Stimulated activated CD4-positive, alpha-beta T cell treated with anti-CD3 and anti-CD28 coated beads, Interleukin-4, amount 100 ng/mL, for 1 hour (primary cell): ENCODE data around the gene EXOC1.
"Not testable (repeated sequence)": the region's sequence is repeated elsewhere in the genome, so short reads cannot be mapped to it uniquely, and the experiment has no call there.

ENCODE experiments used
- DNase-seq: peaks from one replicate; pipeline ENCODE4 v3.0.0-alpha.2; 2020

EXOC1 gene, protein sequence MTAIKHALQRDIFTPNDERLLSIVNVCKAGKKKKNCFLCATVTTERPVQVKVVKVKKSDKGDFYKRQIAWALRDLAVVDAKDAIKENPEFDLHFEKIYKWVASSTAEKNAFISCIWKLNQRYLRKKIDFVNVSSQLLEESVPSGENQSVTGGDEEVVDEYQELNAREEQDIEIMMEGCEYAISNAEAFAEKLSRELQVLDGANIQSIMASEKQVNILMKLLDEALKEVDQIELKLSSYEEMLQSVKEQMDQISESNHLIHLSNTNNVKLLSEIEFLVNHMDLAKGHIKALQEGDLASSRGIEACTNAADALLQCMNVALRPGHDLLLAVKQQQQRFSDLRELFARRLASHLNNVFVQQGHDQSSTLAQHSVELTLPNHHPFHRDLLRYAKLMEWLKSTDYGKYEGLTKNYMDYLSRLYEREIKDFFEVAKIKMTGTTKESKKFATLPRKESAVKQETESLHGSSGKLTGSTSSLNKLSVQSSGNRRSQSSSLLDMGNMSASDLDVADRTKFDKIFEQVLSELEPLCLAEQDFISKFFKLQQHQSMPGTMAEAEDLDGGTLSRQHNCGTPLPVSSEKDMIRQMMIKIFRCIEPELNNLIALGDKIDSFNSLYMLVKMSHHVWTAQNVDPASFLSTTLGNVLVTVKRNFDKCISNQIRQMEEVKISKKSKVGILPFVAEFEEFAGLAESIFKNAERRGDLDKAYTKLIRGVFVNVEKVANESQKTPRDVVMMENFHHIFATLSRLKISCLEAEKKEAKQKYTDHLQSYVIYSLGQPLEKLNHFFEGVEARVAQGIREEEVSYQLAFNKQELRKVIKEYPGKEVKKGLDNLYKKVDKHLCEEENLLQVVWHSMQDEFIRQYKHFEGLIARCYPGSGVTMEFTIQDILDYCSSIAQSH

DNA sequence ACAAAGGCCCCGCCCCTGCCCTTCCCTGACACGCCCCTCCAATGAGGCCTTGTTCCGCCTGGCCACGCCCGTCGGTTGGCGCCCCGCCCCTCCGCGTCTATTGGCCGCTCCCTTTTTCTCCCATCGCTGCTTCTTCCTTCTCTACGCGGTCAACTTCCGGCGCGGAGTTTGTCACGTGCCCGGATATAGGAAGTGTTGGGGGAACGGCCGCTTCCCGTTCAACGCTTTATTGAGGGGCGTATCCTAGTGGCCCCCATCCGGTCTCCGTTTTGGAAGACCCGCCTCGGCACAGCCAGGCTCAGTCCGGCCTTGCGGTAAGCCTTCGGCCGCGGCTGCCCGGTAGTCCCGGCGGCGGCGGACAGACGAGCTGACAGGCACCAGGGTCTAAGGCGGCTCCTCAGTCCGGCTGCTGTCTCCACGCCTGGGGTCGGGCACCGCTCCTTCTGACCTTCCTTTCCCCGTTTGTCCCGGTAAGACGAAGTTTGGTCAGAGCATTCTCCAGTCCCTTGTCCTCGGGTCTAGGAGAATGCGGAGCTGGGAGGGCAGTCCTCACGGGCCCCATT is at the start of gene EXOC1:
Gene EXOC1 (plus strand): TSS at position 165 of the 563 bp plus-strand sequence. CDS start 4,676 bp downstream, outside the sequence.
- peak; percentile 99 for DNase-seq

DNA sequence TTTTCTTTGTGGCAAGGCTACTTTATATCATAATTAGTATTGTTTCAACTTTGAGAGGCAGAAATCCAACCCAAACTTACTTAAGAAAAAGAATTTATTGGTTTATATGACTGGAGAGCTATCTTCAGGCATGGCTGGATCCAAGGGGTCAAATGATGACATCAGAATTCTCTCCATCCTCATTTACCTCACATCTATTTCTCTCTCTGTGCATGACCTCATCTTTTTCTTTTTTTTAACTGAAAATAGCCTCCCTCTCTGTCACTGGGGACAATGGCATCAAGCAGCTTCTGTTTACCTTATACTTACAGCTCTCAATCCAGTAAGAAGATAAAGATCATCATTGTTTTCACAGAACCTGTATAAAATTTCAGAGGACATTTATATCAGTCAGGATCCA is 45.9 kb upstream of the EXOC1 start:
- no peak for DNase-seq

DNA sequence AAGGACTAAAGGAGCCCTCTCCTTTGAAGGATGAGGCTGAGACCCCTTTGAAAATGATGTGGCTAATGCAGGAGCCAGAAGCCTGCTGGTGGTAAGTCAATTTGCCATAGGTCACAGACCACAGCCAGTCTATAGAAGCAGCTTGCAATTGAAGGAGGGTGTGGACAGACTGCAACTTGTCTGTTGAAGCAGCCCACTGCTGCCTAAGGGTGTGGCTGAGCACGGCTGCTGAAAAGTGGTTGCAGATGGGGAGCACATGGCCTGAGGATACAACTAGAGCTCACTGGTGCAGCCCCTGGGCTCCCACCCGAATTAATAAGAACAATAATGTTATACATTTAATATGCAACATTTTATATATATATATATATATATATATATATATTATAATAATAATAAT is 45.3 kb upstream of the EXOC1 start:
- no peak for DNase-seq

DNA sequence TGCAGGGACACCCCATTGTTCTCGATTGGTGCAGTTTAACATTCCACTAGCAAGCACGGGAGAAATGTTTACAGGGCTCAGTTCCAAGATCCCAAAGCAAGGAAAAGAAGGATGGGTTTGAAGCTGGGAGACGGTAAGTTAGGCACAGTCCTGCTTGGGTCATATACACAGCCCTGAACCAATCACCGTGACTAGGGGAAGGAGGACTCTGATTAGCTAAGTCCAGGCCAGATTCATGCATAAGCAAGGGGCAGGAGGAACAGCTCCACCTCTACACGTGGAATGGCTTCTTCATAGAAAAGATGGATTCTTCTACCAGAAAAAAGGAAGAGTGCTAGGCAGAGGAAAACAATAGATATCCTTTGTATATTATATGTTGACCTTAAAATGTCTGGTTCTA is 44.8 kb upstream of the EXOC1 start:
- DNase-seq, result no peak

DNA sequence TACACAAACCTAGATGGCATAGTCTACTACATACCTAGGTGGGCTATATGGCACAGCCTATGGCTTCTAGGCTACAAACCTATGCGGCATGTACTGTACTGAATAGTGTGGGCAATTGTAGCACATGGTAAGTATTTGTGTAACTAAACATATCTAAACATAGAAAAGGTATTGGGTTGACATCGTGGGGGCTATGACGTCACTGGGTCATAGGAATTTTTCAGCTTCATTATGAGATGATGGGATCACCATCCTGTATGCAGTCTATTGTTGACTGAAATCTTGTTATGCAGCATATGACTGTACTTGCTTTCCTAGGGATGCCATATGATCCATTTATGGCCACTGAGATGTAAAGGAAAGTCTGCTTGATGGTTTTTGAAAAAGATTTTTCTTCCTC is 35.8 kb upstream of the EXOC1 start:
- DNase-seq, result no peak

DNA sequence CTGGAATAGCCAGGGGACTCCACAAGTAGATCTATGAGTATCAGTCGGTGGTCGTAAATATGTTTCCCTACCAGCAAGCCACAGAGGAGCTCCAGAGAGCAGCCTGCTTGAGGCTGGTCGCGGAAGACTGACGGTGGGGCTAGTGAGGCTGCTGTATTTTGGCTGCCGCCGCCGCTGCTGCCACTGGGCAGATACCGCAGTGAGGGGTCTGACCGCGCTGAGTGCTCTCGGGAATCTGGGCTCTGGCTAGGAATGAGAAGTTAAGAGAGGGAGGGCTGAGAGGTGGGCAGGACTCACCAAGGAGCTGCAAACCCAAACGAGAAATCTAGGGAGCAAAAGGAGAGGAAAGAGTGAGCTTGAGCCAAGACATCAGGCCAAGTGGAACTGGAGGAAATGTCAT is 33.8 kb upstream of the EXOC1 start, which contains the start of gene EXOC1L:
Gene EXOC1L (plus strand): TSS at position 157 of the 400 bp plus-strand sequence. CDS start 237 bp downstream, at position 394.
- DNase-seq, result no peak

DNA sequence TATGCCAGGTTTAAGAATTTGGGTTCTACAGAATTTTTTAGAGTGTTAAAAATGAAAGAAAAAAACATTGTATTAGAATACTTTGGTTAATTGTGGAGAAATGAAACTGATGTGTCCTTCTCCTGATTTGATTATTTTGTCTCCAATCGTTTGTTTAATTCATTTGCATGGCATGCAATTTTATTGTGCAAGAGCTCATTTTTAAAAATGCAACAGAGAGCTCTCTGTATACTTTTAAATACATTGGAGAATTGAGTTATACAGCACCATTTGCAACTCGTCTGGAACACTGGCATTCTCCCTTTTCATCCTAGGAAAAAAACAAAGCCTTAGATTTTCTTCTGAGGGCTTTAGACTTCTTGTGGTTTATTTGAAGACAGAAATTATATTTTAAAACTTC is 33.2 kb upstream of the EXOC1 start:
- no peak for DNase-seq

DNA sequence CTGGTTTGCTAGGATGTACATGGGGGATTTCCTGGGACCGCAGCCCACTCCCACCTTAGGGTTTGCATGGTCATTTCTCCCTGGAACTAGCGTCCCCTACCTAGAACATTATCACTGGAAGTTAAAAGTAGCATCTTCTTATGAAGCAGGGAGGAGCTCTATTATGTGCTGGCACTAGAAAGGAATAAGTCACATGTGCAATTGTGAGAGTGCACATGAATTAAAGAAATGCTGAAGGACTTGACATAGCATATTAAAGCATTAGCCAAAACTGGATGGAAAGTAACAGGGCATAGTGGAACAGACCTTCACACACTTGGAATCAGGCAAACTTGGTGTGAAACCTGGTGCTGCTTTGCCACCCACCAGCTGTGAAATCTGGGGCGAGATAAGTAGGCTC is 31.1 kb upstream of the EXOC1 start:
- DNase-seq, result no peak

DNA sequence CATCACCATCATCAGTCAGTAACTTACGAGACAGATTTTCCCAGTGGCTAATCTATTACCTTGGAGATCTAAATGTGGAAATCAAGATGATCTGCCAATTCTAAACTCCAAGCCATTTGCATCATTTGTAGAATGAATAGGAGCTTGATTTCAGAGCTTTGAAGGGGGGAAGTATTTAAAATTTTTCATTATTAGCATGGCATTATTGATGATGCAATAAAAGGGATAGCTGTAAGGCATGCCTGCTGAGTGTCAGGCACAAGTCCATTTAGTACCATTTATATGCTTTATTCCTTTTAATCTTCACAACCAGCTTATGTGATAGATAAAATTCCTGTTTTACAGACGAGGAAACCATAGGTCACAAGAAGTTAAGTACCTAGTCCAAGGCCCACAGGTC is 28.6 kb upstream of the EXOC1 start:
- no peak for DNase-seq

DNA sequence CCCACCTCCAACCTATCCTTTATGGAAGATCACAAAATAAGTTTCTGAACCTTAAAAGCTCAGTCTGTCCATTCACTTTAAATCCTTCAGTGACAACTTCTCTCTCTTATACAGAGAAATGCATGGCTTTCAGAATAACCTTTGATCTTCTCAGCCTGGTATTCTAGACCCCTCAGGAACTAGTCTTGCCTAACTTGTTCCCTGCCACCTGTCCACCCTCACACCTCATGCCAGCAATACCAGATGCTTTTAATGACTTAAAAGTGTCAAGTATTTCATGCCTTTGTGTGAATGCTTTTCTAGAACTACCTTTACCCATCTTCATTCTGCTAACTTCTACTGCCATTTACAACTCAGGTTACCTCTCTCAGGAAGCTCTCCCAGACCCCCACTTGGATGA is 26.5 kb upstream of the EXOC1 start:
- DNase-seq, result no peak

DNA sequence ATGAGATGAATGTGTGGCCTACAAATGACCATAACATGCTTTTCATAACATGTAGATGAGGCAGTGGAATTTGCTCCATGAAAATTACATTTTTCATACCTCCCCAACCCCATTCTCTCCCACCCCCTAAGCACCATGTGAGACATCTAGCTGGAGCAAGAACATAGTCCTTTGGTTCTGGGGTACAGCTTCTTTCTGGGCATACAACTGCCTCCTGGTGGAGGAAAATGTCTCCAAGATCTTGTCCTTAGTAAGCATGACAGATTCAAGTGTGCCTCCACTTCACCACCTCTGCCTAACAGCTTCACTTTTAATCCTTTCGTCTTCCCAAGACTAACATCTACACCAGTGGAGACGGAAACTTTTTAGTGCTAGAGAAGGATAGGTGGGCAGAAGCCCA is 25.9 kb upstream of the EXOC1 start:
- DNase-seq, result no peak

DNA sequence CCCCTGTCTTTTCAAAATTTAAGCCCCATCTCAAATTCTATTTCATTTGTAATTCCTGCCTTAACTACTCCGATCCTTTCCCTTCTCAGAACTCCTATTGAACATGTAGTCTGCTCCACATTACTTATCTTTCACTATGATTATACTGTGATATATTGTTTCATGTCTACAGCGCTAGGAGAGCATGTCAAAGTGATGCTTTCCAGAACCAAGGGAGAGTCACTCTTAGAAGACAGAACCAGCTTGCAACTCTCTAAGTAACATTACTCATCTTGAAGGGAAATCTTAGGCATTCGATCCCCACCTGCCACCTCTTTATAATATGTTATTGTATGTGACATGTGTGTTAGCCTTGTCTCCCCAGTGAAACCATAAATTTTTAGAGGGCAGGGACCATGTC is 23.4 kb upstream of the EXOC1 start:
- no peak for DNase-seq

DNA sequence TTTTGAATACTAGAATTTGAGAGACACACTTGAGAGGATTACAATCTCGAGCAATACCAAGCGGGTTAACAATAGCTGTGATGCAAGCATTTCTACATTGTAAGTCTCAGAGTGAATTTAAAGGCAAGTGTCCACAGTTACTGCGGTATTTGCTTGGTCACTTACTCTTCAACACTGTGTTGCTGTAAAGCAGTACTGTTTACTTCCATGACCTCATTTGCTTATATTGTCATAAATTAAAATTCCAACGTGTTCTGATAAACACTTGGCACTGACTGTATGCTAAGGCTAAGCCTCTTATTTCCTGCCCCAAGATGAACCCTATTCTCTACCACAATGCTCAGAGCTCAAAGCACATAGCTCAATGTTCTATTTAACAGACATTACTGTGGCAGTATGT is 22.7 kb upstream of the EXOC1 start:
- no peak for DNase-seq

DNA sequence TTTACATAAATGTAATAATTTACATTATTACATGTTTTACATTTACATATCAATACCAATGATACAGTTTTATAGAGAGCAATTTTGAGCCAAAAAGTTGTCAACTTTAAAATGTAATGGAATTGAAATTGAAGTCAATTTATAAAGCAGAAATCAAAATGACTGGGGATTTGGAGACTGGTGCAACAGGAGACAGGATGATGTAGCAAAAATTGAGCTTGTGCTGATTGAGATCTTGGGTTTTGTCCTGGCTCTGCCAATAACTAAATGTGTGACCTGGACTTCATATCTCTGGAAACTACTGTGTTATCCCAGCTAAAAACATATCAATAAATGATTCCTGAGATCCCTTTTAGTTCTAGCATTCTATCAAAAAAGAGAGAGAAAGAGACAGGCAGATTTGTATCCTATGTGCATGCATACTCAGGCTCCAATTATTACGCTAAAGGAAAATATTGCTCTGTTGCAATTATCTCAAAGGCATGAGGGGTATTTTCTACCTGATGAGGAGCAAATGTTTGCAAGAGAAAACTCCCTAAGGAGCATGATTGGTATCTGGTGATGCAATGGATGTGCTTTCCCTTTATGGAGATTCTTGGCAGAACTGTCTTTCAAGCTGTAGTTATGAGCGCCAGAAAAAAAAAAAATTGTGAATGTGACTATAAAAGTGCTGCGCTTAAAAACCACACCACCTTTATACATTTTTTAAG is 19.2 kb upstream of the EXOC1 start:
- DNase-seq, result no peak

DNA sequence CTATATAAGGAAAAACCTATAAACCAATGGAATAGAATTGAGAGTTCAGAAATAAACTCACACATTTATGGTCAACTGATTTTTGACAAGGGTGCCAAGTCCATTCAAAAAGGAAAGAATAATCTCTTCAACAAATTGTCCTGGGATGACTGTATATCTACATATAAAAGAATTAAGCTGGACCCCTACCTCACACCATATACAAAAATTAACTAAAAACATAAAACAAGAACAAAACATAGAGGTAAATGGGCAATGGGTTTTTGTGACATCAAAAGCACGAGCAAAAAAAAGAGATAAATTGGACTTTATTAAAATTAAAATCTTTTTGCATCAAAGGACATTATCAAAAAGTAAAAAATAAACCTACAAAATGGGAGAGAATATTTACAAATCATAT is 15.5 kb upstream of the EXOC1 start:
- no peak for DNase-seq

DNA sequence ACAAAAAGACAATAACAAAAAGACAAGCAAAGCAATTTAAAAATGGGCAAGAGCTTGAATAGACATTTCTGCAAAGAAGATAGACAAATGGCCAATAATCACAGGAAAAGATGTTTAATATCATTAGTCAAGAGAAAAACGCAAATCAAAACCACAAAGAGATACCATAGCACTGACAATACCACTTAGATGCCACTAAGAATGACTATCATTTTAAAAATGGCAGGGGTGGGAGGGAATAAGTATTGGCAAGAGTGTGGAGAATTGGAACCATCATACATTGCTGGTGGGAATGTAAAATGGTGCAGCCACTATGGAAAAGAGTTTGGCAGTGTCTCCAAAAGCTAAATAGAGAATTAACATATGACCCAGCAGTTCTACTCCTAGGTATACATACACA is 15.1 kb upstream of the EXOC1 start:
- no peak for DNase-seq

DNA sequence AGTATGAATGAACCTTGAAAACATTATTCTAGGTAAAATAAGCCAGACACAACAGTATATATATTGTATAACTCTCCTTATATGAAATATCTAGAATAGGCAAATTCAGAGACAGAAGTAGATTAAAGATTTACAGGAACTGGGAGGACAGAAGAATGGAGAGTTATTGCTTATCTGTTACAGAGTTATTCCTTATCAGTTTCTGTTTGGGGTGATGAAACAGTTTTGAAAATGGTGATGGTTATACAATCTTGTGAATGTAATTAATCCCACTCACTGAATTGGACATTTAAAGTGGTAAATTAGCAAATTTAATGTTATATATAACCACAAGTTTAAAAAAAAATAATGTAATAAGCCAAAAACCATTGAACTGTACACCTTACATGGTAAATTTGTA is 14.5 kb upstream of the EXOC1 start:
- DNase-seq, result no peak

DNA sequence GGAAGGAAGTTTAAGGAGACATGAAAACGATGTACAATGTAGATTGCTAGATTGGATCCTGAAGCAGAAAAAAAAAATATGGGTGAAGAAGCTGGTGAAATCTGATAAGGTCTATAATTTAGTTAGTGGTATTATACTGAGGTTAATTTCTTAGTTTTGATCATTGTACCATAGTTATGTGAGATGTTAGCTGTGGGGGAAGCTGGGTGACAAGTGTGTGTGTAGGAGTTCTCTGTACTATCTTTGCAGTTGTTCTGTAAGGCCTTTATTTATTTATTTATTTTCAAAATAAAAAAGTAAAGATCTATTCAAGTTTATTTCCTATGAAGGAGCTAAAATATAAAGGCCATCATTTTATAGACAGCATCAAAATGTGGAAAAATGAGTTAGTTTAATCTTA is 12.5 kb upstream of the EXOC1 start:
- DNase-seq, result no peak

DNA sequence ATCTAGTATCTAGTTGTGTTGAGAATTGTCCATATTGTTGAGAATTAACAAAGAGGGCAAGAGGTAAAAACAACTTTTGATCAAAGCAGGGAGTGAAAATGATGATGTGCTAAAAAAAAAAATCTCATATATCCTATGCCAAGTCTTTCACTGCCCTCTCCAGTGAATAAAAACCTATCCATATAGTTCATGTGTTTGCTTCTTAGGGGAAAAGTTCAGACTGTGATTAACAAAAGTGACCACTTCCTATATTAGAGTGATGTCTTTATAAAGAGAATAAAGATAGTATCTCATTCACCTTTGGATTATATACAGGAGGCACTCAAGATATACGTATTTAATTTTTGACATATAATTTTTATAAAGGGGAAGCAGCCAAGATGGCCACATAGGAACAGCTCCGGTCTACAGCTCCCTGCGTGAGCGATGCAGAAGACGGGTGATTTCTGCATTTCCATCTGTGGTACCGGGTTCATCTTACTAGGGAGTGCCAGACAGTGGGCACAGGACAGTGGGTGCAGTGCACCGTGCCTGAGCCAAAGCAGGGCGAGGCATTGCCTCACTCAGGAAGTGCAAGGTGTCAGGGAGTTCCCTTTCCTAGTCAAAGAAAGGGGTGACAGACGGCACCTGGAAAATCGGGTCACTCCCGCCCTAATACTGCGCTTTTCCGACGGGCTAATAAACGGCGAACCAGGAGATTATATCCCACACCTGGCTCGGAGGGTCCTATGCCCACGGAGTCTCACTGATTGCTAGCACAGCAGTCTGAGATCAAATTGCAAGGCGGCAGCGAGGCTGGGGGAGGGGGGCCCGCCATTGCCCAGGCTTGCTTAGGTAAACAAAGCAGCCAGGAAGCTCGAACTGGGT is 11.8 kb upstream of the EXOC1 start:
- DNase-seq, result not testable (repeated sequence)

DNA sequence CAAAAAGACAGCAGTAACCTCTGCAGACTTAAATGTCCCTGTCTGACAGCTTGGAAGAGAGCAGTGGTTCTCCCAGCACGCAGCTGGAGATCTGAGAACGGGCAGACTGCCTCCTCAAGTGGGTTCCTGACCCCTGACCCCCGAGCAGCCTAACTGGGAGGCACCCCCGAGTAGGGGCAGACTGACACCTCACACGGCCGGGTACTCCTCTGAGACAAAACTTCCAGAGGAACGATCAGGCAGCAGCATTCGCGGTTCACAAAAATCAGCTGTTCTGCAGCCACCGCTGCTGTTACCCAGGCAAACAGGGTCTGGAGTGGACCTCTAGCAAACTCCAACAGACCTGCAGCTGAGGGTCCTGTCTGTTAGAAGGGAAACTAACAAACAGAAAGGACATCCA is 11.1 kb upstream of the EXOC1 start:
- DNase-seq, result not testable (repeated sequence)

DNA sequence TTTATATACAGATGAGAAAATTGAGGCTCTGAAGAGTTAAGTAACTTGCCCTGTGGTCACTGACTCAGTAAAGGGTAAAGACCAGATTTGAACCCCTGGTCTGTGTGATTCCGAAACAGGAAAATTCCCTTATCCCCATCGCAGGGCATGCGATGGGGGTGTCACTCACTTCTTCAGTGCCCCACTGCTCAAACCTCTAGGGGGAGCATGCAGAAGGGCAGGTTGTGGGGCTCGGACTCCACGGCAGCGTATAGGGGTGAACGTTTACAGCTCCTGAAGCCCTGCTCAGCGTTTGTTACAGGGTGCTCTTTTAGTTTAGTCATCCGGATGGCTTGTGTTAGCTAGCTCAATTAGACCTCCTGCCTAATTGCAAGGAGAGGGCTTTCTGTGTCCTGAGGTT is 3.7 kb upstream of the EXOC1 start:
- DNase-seq, result no peak

DNA sequence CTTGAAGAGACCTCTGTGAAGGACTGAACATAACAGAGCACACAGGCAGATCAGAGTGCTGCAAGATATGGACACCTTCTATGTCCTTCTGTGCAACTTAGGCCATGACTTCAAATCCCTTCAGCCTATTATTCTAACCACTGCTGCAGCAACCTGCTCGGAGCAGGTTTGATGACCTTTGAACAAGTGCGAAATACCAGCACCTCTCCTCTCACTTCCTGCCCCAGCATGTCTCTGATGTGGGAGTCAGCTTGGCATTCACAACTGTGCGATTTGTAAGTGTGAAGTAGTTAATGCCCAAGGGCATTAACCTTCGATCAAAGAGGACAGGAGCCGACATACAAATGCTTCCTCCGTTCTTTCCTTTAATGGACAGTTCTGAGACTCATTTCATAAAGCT is 1.6 kb upstream of the EXOC1 start:
- no peak for DNase-seq
